HG03060 (cell line): Measurements from ENCODE around the gene PRAMEF5.
"Not testable (repeated sequence)": the region's sequence is repeated elsewhere in the genome, so short reads cannot be mapped to it uniquely, and the experiment has no call there.

Experiments
- ATAC-seq: cut with Tn5 transposase; IDR thresholded peaks from one replicate; pipeline ENCODE4 v1.9.1; 2021; ENCODE audit warnings: low read depth, moderate number of reproducible peaks; ENCODE audit not compliant: unreplicated experiment

Gene PRAMEF5

DNA sequence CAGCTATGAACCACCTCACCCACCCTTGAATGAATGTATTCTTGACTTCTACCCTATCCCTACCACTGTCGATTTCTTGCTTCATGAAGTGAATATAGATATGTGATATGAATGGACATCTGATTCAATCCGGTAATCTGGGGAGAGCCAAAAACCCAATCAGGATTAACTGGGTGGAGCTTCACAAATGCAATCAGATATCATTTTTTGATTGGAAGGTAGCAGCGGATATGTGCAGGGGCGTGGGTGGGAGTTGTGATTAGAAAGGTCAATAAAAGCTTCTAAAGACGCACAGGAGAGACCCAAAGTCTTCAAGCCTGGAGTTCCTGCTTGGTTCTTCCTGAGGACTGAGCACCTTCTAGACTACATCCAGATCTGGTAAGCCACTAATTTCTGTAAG, at the start of gene PRAMEF5:
Gene PRAMEF5 (plus strand): TSS at position 301 of the 400 bp plus-strand sequence. CDS start 5,071 bp downstream, outside the sequence.
- not testable (repeated sequence) for ATAC-seq

DNA sequence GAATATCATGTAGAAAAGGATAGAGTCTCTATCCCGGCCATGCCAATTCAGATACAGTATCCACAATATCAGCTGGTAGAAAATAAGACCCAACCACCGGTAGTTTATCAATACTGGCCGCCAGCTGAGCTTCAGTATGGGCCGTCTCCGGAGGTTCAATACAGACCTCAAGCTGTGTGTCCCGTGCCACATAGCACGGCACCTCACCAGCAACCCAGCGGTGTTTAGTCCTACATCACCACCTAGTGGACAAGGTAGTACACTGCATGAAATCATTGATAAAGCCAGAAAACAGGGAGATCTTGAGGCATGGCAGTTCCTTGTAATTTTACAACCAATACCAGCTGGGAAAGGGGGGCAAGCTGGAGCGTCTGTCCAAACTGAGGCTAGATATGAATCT, 45.3 kb upstream of the PRAMEF5 start:
- not testable (repeated sequence) for ATAC-seq

GRCh38 chr1:13216619-13217018, 37.4 kb upstream of the PRAMEF5 start:
- ATAC-seq: not testable (repeated sequence)

GRCh38 chr1:13219203-13219602, 34.8 kb upstream of the PRAMEF5 start:
- not testable (repeated sequence) for ATAC-seq

DNA sequence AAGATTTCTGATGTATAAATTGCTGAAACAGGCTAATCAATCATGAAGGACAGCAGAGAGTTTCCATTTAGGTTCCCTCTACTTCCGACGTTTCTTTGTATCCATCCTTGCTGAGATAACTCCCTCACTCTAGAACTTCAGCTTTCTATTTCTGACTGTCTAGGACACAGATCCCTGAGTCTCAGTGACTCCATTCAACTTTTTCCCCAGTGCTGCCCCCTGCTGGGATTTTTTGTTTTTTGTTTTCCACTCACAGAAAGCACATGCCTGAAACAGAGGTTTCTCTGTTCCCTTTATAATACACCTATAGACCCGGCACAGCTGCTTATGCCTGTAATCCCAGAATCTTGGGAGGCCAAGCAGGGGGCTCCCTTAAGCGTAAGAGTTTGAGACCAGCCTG, 31.2 kb upstream of the PRAMEF5 start:
- ATAC-seq: not testable (repeated sequence)

GRCh38 chr1:13224480-13225060, 29.4 kb upstream of the PRAMEF5 start:
- no peak for ATAC-seq

GRCh38 chr1:13225675-13226204, 28.3 kb upstream of the PRAMEF5 start, which contains the start of gene PRAMEF18:
PRAMEF18 (minus strand) TSS chr1:13226154; CDS start chr1:13226106, 48 bp downstream.
- ATAC-seq: not testable (repeated sequence)

GRCh38 chr1:13227271-13228055, 26.5 kb upstream of the PRAMEF5 start:
- not testable (repeated sequence) for ATAC-seq

DNA sequence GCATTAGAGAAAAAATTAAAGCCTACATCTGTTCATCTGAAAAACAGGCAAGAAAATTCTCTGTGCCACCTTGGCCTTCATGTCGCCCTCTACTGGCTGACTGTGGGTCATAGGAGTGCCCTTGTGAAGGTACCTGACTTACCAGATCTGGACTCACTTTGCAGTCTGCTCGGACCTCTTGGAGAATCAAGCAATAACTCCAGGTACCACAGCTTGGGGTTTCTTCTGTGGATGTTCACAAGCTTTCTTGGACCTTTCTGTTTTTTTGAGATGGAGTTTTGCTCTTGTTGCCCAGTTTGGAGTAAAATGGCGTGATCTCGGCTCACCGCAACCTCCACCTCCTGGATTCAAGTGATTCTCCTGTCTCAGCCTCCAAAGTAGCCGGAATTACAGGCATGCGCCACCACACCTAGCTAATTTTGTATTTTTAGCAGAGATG, 25.6 kb upstream of the PRAMEF5 start:
- ATAC-seq: no peak

- not testable (repeated sequence) for ATAC-seq
Observed at GRCh38 chr1:13230096-13230495, 23.9 kb upstream of the PRAMEF5 start.

- not testable (repeated sequence) for ATAC-seq
Observed at GRCh38 chr1:13230601-13231000, 23.4 kb upstream of the PRAMEF5 start.

GRCh38 chr1:13231061-13231750, 22.8 kb upstream of the PRAMEF5 start:
- not testable (repeated sequence) for ATAC-seq

GRCh38 chr1:13232056-13232455, 21.9 kb upstream of the PRAMEF5 start:
- ATAC-seq: not testable (repeated sequence)

GRCh38 chr1:13234057-13234456, 19.9 kb upstream of the PRAMEF5 start:
- not testable (repeated sequence) for ATAC-seq

- ATAC-seq: not testable (repeated sequence)
Observed at GRCh38 chr1:13237572-13237971, 16.4 kb upstream of the PRAMEF5 start.

DNA sequence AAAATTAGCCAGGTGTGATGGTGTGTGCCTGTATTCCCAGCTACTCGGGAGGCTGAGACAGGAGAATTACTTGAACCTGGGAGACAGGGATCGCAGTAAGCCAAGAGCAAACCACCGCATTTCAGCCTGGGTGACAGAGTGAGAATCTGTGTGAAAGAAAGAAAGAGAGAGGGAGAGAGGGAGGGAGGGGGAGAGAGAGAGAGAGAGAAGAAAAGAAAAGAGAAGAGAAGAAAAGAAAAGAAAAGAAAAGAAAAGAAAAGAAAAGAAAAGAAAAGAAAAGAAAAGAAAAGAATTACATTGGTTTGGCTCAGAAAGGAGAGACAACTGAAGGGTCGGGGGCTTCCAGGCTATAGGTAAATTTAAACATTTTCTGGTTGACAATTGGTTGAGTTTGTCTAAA, 14.4 kb upstream of the PRAMEF5 start:
- not testable (repeated sequence) for ATAC-seq

DNA sequence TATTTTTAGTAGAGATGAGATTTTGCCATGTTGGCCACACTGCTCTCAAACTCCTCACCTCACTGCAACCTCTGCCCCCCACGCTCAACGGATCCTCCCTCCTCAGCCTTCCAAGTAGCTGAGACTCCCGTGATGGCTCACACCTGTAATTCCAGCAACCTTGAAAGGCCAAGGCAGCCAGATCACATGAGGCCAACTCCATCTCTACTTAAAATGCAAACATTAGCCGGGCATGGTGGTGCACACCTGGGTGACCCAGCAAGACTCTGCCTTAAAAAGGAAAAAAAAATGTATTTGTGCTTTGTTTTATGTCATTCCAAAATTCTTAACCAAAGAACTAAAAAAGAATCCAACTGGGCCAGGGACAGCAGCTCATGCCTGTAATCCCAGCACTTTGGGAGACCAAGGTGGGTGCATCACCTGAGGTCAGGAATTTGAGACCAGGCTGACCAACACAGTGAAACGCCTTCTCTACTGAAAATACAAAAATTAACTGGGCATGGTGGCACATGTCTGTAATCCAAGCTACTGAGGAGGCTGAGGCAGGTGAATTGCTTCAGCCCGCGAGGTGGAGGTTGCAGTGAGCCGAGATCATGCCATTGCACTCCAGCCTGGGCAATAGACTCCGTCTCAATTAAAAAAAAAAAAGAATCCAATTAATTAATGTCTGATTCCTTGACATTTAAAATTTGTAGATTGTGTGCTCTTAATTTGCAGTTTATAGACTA, 10.3 kb upstream of the PRAMEF5 start:
- ATAC-seq: not testable (repeated sequence)

GRCh38 chr1:13245841-13246553, 8.0 kb upstream of the PRAMEF5 start:
- not testable (repeated sequence) for ATAC-seq

DNA sequence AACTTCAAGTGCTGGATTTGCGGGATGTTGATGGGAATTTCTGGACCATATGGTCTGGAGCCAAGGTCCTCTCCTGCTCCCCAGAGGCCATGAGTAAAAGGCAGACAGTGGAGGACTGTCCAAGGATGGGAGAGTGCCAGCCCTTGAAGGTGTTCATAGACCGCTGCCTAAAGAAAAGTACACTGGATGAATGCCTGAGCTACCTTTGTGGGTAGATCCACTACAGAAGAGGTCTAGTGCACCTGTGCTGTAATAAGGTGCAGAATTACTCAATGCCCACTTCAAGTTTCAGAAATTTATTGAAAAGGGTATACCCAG, 7.5 kb upstream of the PRAMEF5 start:
- ATAC-seq: not testable (repeated sequence)

DNA sequence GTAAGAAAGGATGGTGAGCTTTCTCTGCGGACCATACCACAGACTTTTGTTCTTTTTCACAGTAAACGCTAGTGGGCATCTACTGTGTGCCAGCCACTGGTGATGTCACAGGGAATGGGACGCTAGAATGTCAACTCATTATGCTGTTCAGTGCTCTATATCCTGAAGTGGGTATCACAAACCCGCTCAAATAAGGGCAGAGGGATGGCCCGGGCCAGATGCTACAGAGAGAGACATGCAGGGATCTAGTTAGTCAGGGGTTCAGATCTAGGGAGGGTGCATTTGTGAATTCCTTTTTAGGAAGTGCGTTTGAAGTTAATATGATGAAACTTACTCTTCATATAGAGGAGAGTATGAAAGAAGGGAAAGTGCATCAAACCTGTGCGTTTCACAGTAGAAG, 6.9 kb upstream of the PRAMEF5 start:
- not testable (repeated sequence) for ATAC-seq
